NCI-H1436 treated with DMSO at 0.1 percent for 48 hours (cell line): ENCODE results near the gene ENHO.

Experiments used
- DNase-seq: peaks from one replicate; lab custom pipeline; 2025; lab: John Stamatoyannopoulos, UW

The ENHO gene

DNA sequence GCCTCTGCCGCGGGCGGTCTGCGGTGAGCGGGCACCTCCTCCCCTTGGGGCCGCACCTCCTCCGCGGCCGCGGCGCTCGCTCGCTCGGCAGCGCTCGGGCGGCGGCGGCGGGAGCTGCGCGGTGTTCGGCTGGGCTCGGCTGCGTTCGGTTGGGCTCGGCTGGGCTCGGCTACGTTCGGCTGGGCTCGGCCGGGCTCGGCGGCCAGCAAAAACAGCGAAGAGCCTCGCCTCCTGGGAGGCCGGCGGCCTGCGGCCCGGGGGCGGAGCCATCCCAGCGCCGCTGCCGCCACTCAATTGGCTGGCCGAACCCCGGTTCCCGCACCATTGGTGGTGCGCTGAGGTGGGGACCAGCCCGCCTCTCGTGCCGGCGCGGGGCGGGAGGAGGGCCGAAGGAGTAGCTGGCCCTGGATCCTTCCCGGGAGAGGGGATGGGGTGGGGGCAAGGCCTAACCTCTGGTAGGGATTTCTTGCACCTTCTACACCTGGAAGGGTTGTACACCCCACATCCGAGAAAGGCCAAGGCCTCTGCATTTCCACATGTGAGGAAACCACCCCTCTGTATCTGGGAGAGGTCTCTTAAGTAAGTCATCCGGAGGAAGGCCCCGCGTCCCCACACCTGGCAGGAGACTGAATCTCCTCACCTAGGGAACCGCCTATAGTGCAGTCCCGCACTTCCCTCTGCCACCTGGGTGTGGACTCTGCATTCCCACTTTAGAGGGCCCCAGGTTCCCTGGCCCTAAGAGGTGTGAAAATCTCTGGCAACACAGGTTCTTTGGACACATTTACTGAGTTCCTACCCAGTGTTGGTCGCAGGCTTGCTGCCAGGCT, at the start of gene ENHO:
Gene ENHO (minus strand): TSS at position 20 of the 827 bp plus-strand sequence. CDS start 1,295 bp downstream, outside the sequence.
- peak; percentile 57 for DNase-seq

DNA sequence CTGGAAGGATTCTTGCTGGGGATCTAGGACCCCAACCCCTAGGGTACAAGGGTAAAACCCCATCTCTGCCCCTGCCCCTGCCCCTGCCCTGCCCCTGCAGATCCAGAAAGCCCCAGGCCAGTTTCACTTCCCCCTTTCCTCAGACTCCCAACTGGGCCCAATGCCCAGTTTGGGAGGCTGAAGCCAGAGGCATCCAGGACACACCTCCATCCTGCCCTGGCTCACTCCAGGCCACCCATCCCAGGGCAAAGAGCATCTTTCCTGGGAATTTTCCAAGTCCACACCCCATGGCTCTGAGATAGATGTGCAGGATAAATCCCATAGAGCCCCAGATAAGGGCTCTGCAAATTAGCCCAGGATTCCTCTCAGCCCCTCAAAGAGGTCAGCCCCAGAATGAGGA, 49.3 kb upstream of the ENHO start:
- DNase-seq = no peak

DNA sequence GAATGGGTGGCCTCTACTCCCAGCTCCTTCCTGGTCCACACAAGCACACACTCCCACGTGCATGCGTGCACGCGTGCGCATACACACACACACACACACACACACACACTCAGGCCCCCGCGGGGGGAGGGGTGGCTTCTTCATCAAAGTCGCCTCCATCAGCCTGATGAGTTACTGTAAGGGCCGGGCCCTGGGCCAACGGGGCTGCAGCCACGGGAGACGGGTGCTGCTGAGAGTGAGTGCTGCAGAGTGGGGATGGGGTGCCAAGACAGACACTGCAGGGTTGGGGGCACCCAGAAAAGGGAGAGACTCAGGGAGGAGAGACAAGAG, 48.7 kb upstream of the ENHO start:
- no peak for DNase-seq

DNA sequence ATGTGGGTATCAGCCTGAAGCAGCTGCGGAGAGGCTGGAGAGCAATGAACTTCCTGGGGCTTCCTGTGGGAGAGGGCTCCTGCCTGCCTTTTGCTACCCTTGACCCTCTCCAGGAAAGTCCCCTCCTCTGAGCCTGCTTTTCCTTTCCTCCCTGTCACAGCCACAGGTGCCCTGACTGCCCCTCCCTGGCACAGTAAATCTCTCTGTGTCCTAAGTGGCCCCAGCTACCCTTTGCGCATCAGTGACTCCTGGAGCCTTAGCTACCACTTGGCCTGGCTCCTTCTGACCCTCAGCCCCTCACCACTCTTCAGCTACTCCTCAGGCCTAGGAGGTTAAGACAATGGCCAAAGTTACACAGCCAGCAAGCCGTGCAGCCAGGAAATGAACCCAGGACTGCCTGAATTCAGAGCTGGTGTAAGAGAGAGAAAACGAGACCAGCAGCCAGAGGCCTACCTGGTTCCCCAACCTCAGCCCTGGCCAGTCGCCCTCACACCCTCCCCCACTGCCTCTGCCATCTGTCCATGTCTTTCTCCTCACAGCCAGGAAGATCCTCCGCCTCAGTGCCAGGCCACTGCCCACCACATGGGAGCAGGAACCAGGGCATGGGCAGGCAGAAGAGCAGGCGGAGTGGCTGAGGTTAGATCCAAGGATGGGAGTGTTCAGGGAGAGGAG, 48.2 kb upstream of the ENHO start:
- DNase-seq = no peak

GRCh38 chr9:34570376-34570775, 47.6 kb upstream of the ENHO start:
- DNase-seq = no peak

GRCh38 chr9:34568774-34569173, 46.0 kb upstream of the ENHO start:
- no peak for DNase-seq

DNA sequence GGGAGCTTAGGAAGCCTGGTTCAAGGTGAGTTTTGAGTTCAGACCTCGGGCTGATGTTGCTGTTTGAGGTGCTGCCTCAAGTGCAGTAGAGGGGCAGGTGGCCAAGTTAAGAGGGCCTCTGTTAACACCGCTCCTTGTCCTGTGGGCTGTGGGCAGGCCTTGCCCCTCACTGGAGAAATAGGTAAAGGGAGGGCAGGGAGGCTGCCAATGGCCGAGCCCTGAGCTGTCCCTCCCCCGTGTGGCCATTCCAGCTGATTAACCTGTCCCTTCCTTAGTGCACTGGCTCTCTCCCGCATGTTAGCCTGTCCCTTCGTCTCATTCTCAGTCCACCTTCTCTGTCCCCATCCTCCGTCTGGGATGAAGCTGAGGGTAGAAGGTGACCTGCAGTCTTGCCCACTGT, 45.3 kb upstream of the ENHO start:
- DNase-seq = no peak

DNA sequence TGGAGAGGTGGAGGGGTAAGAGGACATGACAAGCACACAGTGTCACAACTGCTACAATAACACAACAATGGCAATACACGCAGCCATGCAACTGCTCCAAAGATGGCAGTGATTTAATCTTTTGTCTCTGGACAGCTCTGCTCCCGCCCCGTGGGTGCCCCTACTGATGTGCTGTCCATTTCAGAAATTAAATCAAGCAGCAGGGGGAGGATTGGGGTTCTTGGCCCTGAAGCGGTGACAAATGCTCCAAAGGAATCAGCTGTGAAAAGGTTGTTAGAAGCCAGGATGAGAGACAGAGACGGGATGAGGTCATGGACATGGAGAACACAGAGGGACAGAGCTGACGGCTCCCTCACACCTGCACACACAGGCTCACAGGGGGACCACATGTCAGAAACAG, 44.2 kb upstream of the ENHO start:
- no peak for DNase-seq

GRCh38 chr9:34566322-34566721, 43.5 kb upstream of the ENHO start:
- no peak for DNase-seq

DNA sequence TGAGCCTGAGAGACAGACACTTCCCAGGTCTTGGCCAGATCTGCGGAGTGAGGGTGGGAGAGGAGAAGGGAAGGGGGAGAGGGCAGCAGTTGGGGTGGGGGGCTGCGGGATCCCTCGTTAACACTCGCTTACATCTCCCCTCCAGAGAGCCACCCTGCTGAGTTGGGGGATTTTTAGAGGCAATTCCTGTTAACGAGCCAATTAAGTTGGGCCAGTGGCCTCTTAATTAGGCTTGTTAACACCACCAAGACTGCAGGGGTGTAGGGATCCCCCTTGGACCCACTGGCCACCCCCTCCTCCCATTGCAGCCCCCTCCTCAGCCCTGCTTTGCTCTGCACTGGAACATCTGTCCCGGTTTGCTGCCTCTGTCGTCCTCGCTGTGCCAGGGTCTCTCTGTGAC, 43.1 kb upstream of the ENHO start:
- no peak for DNase-seq

- DNase-seq = no peak
Measured at GRCh38 chr9:34564617-34565016, 41.8 kb upstream of the ENHO start.

DNA sequence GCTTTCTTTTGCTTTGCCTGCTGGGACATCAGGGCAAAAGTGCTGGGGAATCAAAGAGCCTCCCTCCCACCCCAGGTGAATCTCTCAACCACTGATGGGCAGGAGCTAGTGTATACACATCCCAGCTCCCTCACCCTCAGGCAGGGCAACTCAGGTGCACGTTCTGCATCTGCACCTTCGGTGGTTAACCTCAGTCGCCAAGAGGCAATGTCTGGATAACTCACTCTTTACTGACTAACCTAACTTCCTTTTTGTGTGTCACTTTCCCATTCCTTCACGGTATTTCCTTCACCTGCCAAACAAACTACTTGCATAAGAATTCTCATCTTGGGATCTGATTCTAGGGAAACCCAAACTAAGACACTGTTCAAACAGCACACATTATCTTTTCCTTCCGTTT, 40.5 kb upstream of the ENHO start:
- no peak for DNase-seq

GRCh38 chr9:34562135-34562745, 39.5 kb upstream of the ENHO start:
- no peak for DNase-seq

GRCh38 chr9:34560599-34561214, 37.9 kb upstream of the ENHO start:
- DNase-seq = no peak

GRCh38 chr9:34559624-34560455, 37.0 kb upstream of the ENHO start:
- DNase-seq = no peak

DNA sequence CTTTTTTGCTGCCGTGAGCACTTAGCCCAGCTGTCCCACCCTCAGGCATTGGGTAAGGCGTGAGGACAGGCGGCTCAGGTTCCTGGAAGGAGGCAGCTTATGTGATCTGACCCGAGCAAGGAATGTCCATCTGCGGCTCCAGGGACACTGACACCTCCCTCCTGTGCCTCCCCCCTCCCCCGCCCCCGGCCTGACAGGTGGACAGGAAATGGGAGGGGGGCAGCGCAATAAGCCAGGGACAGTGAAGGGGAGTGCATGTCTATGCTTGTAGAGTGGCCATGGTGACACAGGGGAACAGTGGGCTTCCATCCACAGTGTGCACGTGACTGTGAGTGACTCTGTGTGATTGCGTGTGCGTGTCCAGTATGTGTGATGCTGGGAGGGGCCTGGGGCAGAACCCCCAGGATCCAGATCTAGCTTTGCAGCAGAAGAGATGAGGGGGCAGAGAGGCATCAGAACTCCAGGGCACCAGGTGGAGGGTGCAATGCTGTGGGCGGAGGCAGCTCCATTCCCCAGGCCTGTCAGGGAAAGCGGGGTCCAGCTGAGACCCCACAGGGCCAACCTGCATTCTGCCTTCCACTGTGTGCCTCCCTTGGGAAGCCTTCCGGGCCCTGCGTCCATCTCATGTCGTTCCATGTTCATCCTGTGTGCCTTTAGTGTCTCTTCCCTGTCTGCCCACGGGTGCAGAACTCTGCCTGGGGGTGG, 36.3 kb upstream of the ENHO start:
- DNase-seq = no peak

- no peak for DNase-seq
Measured at GRCh38 chr9:34558364-34558763, 35.6 kb upstream of the ENHO start.

GRCh38 chr9:34557426-34558321, 34.9 kb upstream of the ENHO start:
- no peak for DNase-seq

- DNase-seq = no peak
Measured at GRCh38 chr9:34556949-34557348, 34.2 kb upstream of the ENHO start.

- no peak for DNase-seq
Measured at GRCh38 chr9:34555936-34556525, 33.2 kb upstream of the ENHO start.
